ENCODE data around the gene LRRC7. TPM values are rescaled to one million over a fixed set of nuclear protein-coding genes. Genes with fewer than 3 reads are reported as not detected.

Gene LRRC7
- total RNA-seq, 6 experiments from 2014 or later = 0.09 to 0.33 (median 0.23) TPM

DNA sequence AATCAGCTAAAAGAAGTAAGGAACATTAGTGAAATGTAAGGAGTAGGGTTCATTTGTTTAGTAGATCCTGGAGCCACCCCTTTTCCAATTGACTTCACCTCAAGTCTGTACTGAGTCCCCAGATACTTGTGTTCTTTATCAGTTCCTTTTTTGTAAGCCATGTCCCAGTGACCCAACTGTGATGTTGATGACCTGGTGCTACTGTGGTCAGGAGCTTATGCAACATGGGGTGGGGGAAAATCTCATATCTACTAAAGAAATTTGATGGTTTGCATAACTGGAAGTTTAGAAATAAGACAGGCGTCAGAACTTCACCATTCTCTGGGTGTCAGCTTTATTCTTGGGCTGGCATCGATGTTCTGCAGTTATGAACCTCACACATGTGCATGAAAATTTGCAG is 120.5 kb downstream of the LRRC7 start:
- DNase-seq = no peak
- Mint-ChIP-seq H3K27me3 (ENCODE audit: insufficient read depth) (no peaks in the 10 kb centered on the region), H3K4me1 (ENCODE audit: low read depth) (no peaks in the 10 kb centered on the region), H3K9me3 (peaks cover 25% of the 10 kb centered on the region), H3K4me3 (no peak overlapping the region), H3K27ac (no peak overlapping the region), H3K36me3 (ENCODE audit: low read depth) (peaks cover 5% of the 10 kb centered on the region; the same call in 1 of the 2 replicates)
- TF ChIP-seq, protein P1, sequence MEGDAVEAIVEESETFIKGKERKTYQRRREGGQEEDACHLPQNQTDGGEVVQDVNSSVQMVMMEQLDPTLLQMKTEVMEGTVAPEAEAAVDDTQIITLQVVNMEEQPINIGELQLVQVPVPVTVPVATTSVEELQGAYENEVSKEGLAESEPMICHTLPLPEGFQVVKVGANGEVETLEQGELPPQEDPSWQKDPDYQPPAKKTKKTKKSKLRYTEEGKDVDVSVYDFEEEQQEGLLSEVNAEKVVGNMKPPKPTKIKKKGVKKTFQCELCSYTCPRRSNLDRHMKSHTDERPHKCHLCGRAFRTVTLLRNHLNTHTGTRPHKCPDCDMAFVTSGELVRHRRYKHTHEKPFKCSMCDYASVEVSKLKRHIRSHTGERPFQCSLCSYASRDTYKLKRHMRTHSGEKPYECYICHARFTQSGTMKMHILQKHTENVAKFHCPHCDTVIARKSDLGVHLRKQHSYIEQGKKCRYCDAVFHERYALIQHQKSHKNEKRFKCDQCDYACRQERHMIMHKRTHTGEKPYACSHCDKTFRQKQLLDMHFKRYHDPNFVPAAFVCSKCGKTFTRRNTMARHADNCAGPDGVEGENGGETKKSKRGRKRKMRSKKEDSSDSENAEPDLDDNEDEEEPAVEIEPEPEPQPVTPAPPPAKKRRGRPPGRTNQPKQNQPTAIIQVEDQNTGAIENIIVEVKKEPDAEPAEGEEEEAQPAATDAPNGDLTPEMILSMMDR (IDR thresholded peaks at IDR 0.05) = no peak

DNA sequence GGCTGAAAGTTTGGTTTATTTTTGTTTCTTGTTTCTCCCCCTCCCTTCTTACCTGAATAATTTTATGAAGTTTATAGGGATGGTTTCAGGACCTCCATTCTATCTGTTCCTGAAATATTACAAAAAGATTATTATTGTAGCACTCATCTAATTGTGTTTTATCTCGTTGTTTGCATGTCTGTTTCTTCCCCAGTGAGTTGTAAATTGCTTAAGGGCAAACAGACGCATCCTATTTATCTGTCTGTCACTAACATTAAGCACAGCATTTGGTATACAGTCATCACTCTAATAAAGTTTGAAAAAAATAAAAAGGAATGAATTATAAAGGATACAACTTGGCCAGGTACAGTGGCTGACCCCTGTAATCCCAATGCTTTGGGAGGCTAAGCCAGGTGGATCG is 123.5 kb downstream of the LRRC7 start:
- no peak overlapping the region for H3K27ac Mint-ChIP-seq
- no peak overlapping the region for H3K4me3 Mint-ChIP-seq
- no peak for DNase-seq
- H3K36me3 Mint-ChIP-seq (ENCODE audit: low read depth) = no peaks in the 10 kb centered on the region
- TF ChIP-seq, protein P1 (IDR thresholded peaks at IDR 0.05) = no peak
- no peaks in the 10 kb centered on the region for H3K27me3 Mint-ChIP-seq (ENCODE audit: insufficient read depth)
- H3K4me1 Mint-ChIP-seq (ENCODE audit: low read depth) = no peaks in the 10 kb centered on the region
- H3K9me3 Mint-ChIP-seq = peaks cover 16% of the 10 kb centered on the region

- H3K4me1 Mint-ChIP-seq (ENCODE audit: low read depth) = no peaks in the 10 kb centered on the region
- no peak for DNase-seq
Measured at GRCh38 chr1:69693921-69694675, 126.4 kb downstream of the LRRC7 start.

DNA sequence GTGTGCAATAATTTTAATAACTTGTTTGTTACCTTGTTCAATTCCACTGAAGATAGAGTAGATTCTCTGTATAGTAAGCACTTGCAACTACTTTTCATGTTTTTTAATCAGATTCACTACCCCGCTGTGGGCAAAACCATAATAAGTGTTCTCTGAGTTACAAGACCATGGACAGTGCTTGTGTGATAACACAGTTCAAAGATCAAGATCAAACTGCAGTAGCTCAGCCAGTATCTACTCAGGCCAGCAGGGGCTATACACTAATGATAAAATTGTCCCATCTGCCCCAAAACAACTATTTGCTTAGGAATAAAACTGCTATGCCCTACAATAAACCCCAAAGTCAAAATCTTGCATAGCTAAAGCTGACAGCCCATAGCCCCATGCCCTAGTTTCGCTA is 129.6 kb downstream of the LRRC7 start:
- Mint-ChIP-seq H3K9me3 (peaks cover 54% of the 10 kb centered on the region), H3K4me1 (ENCODE audit: low read depth) (no peaks in the 10 kb centered on the region), H3K27me3 (ENCODE audit: insufficient read depth) (0 out of 2 replicates have a peak, but pooled peaks cover 2% of the 10 kb centered on the region), H3K36me3 (ENCODE audit: low read depth) (no peaks in the 10 kb centered on the region), H3K4me3 (no peak overlapping the region), H3K27ac (no peak overlapping the region)
- TF ChIP-seq, protein P1 (IDR thresholded peaks at IDR 0.05) = no peak
- DNase-seq = no peak

More at GRCh38 chr1:69693921-69694675, 126.4 kb downstream of the LRRC7 start:
- H3K4me3 Mint-ChIP-seq = no peak overlapping the region
- 0 out of 2 replicates have a peak, but pooled peaks cover under 1% of the 10 kb centered on the region for H3K27me3 Mint-ChIP-seq (ENCODE audit: insufficient read depth)
- peaks cover 43% of the 10 kb centered on the region for H3K9me3 Mint-ChIP-seq
- H3K27ac Mint-ChIP-seq = no peak overlapping the region
- H3K36me3 Mint-ChIP-seq (ENCODE audit: low read depth) = no peaks in the 10 kb centered on the region
- TF ChIP-seq, protein P1 (IDR thresholded peaks at IDR 0.05) = no peak

GRCh38 chr1:69700770-69701169 is 133.0 kb downstream of the LRRC7 start:
- peaks cover 47% of the 10 kb centered on the region for H3K9me3 Mint-ChIP-seq
- no peak overlapping the region for H3K4me3 Mint-ChIP-seq
- H3K27ac Mint-ChIP-seq = no peak overlapping the region
- no peaks in the 10 kb centered on the region for H3K4me1 Mint-ChIP-seq (ENCODE audit: low read depth)
- TF ChIP-seq, protein P1 (IDR thresholded peaks at IDR 0.05) = peak; percentile 13; the same call in 1 of the 2 replicates
- DNase-seq = no peak
- no peaks in the 10 kb centered on the region for H3K36me3 Mint-ChIP-seq (ENCODE audit: low read depth)
- H3K27me3 Mint-ChIP-seq (ENCODE audit: insufficient read depth) = 0 out of 2 replicates have a peak, but pooled peaks cover 2% of the 10 kb centered on the region
